Measurements from ENCODE around the gene FBLIM1.
A peak's percentile ranks its signal among the peaks of the same experiment; 100 is the strongest.
"Not testable (repeated sequence)": the region's sequence is repeated elsewhere in the genome, so short reads cannot be mapped to it uniquely, and the experiment has no call there.

Gene FBLIM1

DNA sequence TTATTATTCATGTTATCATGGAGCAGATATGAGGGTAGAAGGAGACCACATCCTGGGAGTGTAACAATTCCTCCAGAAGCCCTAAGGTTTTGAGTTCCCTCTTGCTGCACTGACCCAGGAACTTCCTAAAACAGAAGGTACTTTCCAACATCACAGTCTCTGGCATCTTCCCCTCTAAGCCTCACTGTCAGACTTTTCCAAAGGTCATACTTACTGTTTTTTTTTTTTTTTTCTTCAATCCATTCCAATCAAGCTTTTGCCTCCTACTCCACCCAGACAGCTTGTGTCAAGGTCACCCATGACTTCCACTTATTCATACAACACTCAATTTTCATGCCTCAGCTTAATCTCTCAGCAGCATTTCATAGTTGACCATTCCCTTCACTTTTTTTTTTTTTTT lies 67.2 kb downstream of the FBLIM1 start:
- Histone ChIP-seq H3K27me3 (ENCODE audit: control insufficient read depth in 1 of 2, insufficient read depth in 1 of 2, low read length in 2 of 2) (no peaks in the 10 kb centered on the region), H3K9ac (ENCODE audit: low read length) (peak overlapping the region; percentile 24), H2AFZ (ENCODE audit: low read depth, low read length) (no peak overlapping the region), H3K27ac (ENCODE audit: low read length, poor library complexity, severe bottlenecking) (no peak overlapping the region), H3K23ac (ENCODE audit: low read length in 2 of 2) (no peak overlapping the region), H2BK120ac (ENCODE audit: low read depth, low read length) (no peak overlapping the region), H4K91ac (ENCODE audit: low read length) (no peak overlapping the region), H2BK12ac (ENCODE audit: low read length in 2 of 2) (no peak overlapping the region), H3K18ac (ENCODE audit: low read depth in 1 of 2, low read length in 2 of 2) (no peak overlapping the region), H3K4me2 (ENCODE audit: low read length, poor library complexity, severe bottlenecking) (no peak overlapping the region), H3K4ac (ENCODE audit: low read depth in 1 of 2, low read length in 2 of 2) (no peak overlapping the region), H3K4me3 (ENCODE audit: insufficient read depth in 1 of 2, low read depth in 1 of 2, low read length in 2 of 2) (peak overlapping the region in 1 of 2 experiments; percentile 11), H2AK5ac (ENCODE audit: low read length, severe bottlenecking) (no peak overlapping the region), H4K8ac (ENCODE audit: low read length) (no peak overlapping the region), H3K14ac (ENCODE audit: low read length in 2 of 2) (no peak overlapping the region), H3K36me3 (ENCODE audit: control insufficient read depth in 1 of 2, insufficient read depth in 2 of 2, low read depth in 1 of 2, low read length in 2 of 2) (no peaks in the 10 kb centered on the region), H2BK5ac (ENCODE audit: low read depth, low read length, poor library complexity, severe bottlenecking) (no peak overlapping the region), H3K4me1 (ENCODE audit: control insufficient read depth, insufficient read depth, low read depth, low read length) (no peaks in the 10 kb centered on the region), H3K79me1 (replicated peaks; ENCODE audit: low read length, poor library complexity, severe bottlenecking) (no peaks in the 10 kb centered on the region), H3K9me3 (ENCODE audit: control insufficient read depth, low read length) (no peaks in the 10 kb centered on the region), H2BK15ac (ENCODE audit: low read depth, poor library complexity, severe bottlenecking) (no peak overlapping the region)
- no peak for DNase-seq

GRCh38 chr1:15826810-15827507 lies 68.4 kb downstream of the FBLIM1 start:
- Histone ChIP-seq H3K36me3 (ENCODE audit: control insufficient read depth in 1 of 2, insufficient read depth in 2 of 2, low read depth in 1 of 2, low read length in 2 of 2) (no peaks in the 10 kb centered on the region), H3K4ac (ENCODE audit: low read depth in 1 of 2, low read length in 2 of 2) (no peak overlapping the region), H3K27ac (ENCODE audit: low read length, poor library complexity, severe bottlenecking) (no peak overlapping the region), H3K23ac (ENCODE audit: low read length in 2 of 2) (no peak overlapping the region), H3K9me3 (ENCODE audit: control insufficient read depth, low read length) (no peaks in the 10 kb centered on the region), H3K79me1 (replicated peaks; ENCODE audit: low read length, poor library complexity, severe bottlenecking) (peaks cover 2% of the 10 kb centered on the region), H3K4me2 (ENCODE audit: low read length, poor library complexity, severe bottlenecking) (no peak overlapping the region), H2BK120ac (ENCODE audit: low read depth, low read length) (no peak overlapping the region), H2BK5ac (ENCODE audit: low read depth, low read length, poor library complexity, severe bottlenecking) (no peak overlapping the region), H2BK15ac (ENCODE audit: low read depth, poor library complexity, severe bottlenecking) (no peak overlapping the region), H3K9ac (ENCODE audit: low read length) (no peak overlapping the region), H3K4me3 (ENCODE audit: insufficient read depth in 1 of 2, low read depth in 1 of 2, low read length in 2 of 2) (no peak overlapping the region), H4K8ac (ENCODE audit: low read length) (no peak overlapping the region), H3K14ac (ENCODE audit: low read length in 2 of 2) (no peak overlapping the region), H3K18ac (ENCODE audit: low read depth in 1 of 2, low read length in 2 of 2) (no peak overlapping the region), H2BK12ac (ENCODE audit: low read length in 2 of 2) (no peak overlapping the region), H4K91ac (ENCODE audit: low read length) (no peak overlapping the region), H2AK5ac (ENCODE audit: low read length, severe bottlenecking) (no peak overlapping the region), H3K4me1 (ENCODE audit: control insufficient read depth, insufficient read depth, low read depth, low read length) (no peaks in the 10 kb centered on the region), H3K27me3 (ENCODE audit: control insufficient read depth in 1 of 2, insufficient read depth in 1 of 2, low read length in 2 of 2) (no peaks in the 10 kb centered on the region), H2AFZ (ENCODE audit: low read depth, low read length) (no peak overlapping the region)
- DNase-seq = no peak
- WGBS = 97% methylated on average over 4 of the region's 6 CpGs

DNA sequence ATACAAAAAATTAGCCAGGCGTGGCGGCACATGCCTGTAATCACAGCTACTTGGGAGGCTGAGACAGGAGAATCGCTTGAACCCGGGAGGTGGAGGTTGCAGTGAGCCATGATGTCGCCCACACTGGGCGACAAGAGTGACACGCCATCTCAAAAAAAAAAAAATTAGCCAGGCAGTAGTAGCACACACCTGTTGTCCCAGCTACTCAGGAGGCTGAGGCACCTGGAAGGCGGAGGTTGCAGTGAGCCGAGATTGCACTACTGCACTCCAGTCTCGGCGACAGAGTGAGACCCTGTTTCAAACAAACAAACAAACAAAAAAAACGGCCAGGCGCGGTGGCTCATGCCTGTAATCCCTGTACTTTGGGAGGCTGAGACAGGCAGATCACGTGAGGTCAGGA lies 69.0 kb downstream of the FBLIM1 start:
- not testable (repeated sequence) for DNase-seq; H2AFZ ChIP-seq (ENCODE audit: low read depth, low read length); H3K23ac ChIP-seq (ENCODE audit: low read length in 2 of 2); H3K27me3 ChIP-seq (ENCODE audit: control insufficient read depth in 1 of 2, insufficient read depth in 1 of 2, low read length in 2 of 2); H3K4ac ChIP-seq (ENCODE audit: low read depth in 1 of 2, low read length in 2 of 2); H4K91ac ChIP-seq (ENCODE audit: low read length); H3K79me1 ChIP-seq (replicated peaks; ENCODE audit: low read length, poor library complexity, severe bottlenecking); H4K8ac ChIP-seq (ENCODE audit: low read length); H2BK120ac ChIP-seq (ENCODE audit: low read depth, low read length); H3K36me3 ChIP-seq (ENCODE audit: control insufficient read depth in 1 of 2, insufficient read depth in 2 of 2, low read depth in 1 of 2, low read length in 2 of 2); H3K9ac ChIP-seq (ENCODE audit: low read length); H2AK5ac ChIP-seq (ENCODE audit: low read length, severe bottlenecking); H3K14ac ChIP-seq (ENCODE audit: low read length in 2 of 2); H3K27ac ChIP-seq (ENCODE audit: low read length, poor library complexity, severe bottlenecking); H3K18ac ChIP-seq (ENCODE audit: low read depth in 1 of 2, low read length in 2 of 2); H2BK12ac ChIP-seq (ENCODE audit: low read length in 2 of 2); H2BK15ac ChIP-seq (ENCODE audit: low read depth, poor library complexity, severe bottlenecking); H3K4me3 ChIP-seq (ENCODE audit: insufficient read depth in 1 of 2, low read depth in 1 of 2, low read length in 2 of 2); H3K4me1 ChIP-seq (ENCODE audit: control insufficient read depth, insufficient read depth, low read depth, low read length); H2BK5ac ChIP-seq (ENCODE audit: low read depth, low read length, poor library complexity, severe bottlenecking); H3K9me3 ChIP-seq (ENCODE audit: control insufficient read depth, low read length); H3K4me2 ChIP-seq (ENCODE audit: low read length, poor library complexity, severe bottlenecking)
- 98% methylated on average over 13 of the region's 15 CpGs for WGBS

DNA sequence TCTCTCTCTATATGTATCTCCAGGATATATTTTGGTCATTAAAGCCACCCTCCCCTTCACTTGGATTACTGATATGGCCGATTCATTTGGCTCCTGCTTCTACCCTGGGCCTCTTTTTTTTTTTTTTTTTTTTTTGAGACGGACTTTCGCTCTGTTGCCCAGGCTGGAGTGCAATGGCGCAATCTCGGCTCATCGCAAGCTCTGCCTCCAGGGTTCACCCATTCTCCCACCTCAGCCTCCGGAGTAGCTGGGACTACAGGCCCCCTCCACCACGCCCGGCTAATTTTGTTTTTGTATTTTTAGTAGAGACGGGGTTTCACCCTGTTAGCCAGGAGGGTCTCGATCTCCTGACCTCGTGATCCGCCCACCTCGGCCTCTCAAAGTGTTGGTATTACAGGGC lies 70.3 kb downstream of the FBLIM1 start:
- not testable (repeated sequence) for H2BK15ac ChIP-seq (ENCODE audit: low read depth, poor library complexity, severe bottlenecking); H4K91ac ChIP-seq (ENCODE audit: low read length); H3K36me3 ChIP-seq (ENCODE audit: control insufficient read depth in 1 of 2, insufficient read depth in 2 of 2, low read depth in 1 of 2, low read length in 2 of 2); H2BK120ac ChIP-seq (ENCODE audit: low read depth, low read length); H2AFZ ChIP-seq (ENCODE audit: low read depth, low read length); H3K9me3 ChIP-seq (ENCODE audit: control insufficient read depth, low read length); H3K14ac ChIP-seq (ENCODE audit: low read length in 2 of 2); DNase-seq; H2AK5ac ChIP-seq (ENCODE audit: low read length, severe bottlenecking); H2BK5ac ChIP-seq (ENCODE audit: low read depth, low read length, poor library complexity, severe bottlenecking); H3K79me1 ChIP-seq (replicated peaks; ENCODE audit: low read length, poor library complexity, severe bottlenecking); H3K4me2 ChIP-seq (ENCODE audit: low read length, poor library complexity, severe bottlenecking); H4K8ac ChIP-seq (ENCODE audit: low read length); H3K4ac ChIP-seq (ENCODE audit: low read depth in 1 of 2, low read length in 2 of 2); H3K4me1 ChIP-seq (ENCODE audit: control insufficient read depth, insufficient read depth, low read depth, low read length); H3K23ac ChIP-seq (ENCODE audit: low read length in 2 of 2); H3K18ac ChIP-seq (ENCODE audit: low read depth in 1 of 2, low read length in 2 of 2); H3K9ac ChIP-seq (ENCODE audit: low read length); H3K27ac ChIP-seq (ENCODE audit: low read length, poor library complexity, severe bottlenecking); H3K27me3 ChIP-seq (ENCODE audit: control insufficient read depth in 1 of 2, insufficient read depth in 1 of 2, low read length in 2 of 2); H3K4me3 ChIP-seq (ENCODE audit: insufficient read depth in 1 of 2, low read depth in 1 of 2, low read length in 2 of 2); H2BK12ac ChIP-seq (ENCODE audit: low read length in 2 of 2)
- 96% methylated on average over 9 of the region's 14 CpGs for WGBS
